KG1 (cell line): ENCODE data around the gene TRIM38.
"Not testable (repeated sequence)": the region's sequence is repeated elsewhere in the genome, so short reads cannot be mapped to it uniquely, and the experiment has no call there.

Source experiments
- DNase-seq: peaks from one replicate; lab custom pipeline; 2025; lab: John Stamatoyannopoulos, UW

The TRIM38 gene

GRCh38 chr6:25943887-25944286, 18.7 kb upstream of the TRIM38 start:
- no peak for DNase-seq

- no peak for DNase-seq
These were observed 17.7 kb upstream of the TRIM38 start for GRCh38 chr6:25944688-25945574.

DNA sequence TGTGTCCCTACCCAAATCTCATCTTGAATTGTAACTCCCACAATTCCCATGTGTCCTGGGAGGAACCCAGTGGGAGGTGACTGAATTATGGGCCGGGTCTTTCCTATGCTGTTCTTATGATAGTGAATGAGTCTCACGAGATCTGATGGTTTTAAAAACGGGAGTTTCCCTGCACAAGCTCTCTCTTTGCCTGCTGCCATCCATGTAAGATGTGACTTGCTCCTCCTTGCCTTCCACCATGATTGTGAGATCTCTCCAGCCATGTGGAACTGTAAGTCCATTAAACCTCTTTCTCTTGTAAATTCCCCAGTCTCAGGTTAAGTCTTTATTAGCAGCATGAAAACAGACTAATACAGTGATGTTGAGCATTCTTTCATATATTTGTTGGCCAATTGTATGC, 16.9 kb upstream of the TRIM38 start:
- DNase-seq = not testable (repeated sequence)

DNA sequence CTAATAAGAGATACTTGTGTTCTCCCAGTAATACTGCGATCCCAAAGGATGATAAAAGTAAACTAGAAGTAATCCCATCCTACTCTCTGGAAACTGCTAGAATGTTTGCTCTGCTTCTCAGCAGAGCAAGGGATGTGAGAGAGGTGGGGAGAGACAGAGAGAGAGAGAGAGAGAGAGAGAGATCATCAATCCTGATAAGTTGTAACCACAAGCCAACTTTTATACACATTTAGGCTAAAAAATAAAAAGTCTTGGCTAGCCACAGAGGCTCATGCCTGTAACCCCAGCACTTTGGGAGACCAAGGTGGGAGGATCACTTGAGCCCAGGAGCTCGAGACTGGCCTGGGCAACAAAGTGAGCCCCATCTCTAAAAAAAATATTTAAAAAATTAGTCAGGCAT, 16.0 kb upstream of the TRIM38 start:
- no peak for DNase-seq

DNA sequence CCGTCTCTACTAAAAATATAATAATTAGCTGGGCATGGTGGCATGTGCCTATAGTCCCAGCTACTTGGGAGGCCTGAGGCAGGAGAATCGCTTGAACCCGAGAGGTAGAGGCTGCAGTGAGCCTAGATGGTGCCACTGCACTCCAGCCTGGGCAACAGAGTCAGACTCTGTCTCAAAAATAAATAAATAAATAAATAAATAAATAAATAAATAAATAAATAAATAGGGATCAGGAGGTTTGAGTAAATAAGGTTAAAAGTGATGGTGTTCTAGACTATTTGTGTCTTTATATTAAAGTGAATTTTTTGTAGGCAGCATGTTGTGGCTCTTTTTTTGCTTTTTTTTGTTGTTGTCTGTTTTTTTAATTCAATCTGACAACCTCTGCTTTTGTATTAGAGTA, 15.1 kb upstream of the TRIM38 start:
- not testable (repeated sequence) for DNase-seq

GRCh38 chr6:25949695-25950094, 12.9 kb upstream of the TRIM38 start:
- no peak for DNase-seq

- no peak for DNase-seq
These were observed 12.3 kb upstream of the TRIM38 start for GRCh38 chr6:25950297-25950696.

- DNase-seq = no peak
These were observed 11.1 kb upstream of the TRIM38 start for GRCh38 chr6:25951296-25952032.

DNA sequence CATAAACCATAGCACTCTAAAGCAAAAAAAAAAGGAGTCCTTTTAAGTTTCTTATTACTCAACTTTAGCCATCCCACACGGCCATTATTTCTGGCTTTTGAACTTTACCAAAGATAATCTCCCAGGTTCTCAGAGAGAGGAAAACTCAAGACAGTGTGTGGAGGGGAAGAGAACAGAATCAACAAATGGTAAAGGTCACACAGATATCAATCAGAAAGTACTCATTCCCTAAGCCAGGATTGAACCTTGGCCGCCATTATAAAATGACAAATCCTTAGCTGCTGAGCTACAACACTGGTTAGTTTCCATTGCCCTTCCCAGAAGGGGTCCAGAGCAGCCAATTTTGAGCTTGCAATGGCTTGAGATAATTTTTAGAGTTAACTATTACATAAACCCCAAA, 10.1 kb upstream of the TRIM38 start:
- no peak for DNase-seq

DNA sequence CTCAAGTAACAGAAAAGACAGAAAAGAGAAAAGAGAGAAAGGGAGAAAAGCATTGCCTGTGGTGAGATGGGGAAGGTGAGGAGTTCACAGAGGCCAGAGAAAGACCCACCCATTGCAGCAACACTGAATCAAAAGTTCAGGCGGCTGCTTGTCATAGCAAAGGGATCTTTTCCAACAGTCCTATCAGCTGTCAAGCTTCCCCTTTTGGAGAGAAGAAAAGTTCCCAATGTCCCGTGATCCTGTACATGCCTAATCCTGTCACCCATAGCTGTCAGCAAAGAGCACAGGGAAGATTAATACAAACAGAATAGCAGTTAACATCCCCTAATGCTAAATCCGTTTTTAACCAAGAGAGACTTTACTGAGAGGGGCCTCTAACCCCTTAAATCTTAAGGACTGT, 8.9 kb upstream of the TRIM38 start:
- no peak for DNase-seq

DNA sequence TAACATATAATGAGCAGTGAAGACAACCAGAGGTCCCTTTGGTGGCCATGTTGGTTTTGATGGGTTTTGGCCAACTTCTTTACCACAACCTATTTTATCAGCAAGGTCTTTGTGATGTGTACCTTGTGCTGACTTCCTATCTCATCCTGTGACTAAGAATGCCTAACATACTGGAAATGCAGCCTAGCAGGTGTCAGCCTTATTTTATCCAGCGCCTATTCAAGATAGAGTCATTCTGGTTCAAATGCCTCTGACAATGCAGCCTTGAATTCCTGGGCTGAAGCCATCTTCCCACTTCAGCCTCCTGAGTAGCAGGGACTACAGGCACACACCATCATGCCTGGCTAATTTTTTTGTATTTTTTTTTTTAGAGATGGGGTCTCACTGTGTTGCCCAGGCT, 7.8 kb upstream of the TRIM38 start:
- no peak for DNase-seq

GRCh38 chr6:25956226-25956625, 6.4 kb upstream of the TRIM38 start:
- no peak for DNase-seq

GRCh38 chr6:25958700-25959162, 3.9 kb upstream of the TRIM38 start:
- DNase-seq = no peak

DNA sequence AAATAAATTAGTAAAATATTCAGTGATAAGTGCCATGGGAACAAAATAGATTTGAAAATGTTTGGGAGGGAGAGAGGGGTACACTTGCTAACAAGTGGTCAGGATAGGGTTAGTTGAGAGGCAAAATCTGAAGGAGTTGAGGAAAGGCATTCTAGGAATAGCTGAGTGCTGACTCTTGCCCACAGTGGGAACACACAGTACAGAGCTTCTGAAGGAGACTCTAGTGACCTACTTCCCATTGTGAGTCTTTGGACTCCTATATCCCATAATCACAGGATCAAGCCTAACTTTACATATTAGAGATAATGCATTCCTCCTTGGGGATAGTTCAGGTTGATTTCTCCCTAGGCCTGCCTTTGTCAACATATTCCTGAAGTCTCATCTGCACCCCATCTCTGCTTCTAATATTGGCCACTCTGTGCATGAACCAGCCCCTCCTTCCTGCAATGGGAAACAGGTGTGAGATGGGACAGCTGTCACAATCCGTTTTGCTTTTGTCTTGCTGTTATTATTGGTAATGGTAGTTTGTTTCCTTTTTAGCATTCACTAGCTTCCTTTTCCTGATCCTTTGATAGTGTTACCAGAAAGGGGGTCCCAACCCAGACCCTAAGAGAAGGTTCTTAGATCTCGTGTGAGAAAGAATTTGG, 2.6 kb upstream of the TRIM38 start:
- no peak for DNase-seq

DNA sequence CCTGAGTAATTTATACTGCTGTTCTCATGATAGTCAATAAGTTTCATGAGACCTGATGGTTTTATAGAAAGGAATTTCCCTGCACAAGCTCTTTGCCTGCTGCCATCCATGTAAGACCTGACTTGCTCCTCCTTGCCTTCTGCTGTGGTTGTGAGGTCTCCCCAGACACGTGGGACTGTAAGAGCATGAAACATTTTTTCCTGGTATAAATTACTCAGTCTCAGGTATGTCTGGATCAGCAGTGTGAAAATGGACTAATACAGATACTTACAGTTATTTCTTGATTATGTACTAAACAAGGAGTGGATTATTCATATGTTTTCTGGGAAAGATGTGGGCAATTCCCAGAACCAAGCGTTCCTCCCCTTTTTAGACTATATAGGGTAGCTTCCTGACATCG, 1.9 kb upstream of the TRIM38 start:
- DNase-seq = no peak

DNA sequence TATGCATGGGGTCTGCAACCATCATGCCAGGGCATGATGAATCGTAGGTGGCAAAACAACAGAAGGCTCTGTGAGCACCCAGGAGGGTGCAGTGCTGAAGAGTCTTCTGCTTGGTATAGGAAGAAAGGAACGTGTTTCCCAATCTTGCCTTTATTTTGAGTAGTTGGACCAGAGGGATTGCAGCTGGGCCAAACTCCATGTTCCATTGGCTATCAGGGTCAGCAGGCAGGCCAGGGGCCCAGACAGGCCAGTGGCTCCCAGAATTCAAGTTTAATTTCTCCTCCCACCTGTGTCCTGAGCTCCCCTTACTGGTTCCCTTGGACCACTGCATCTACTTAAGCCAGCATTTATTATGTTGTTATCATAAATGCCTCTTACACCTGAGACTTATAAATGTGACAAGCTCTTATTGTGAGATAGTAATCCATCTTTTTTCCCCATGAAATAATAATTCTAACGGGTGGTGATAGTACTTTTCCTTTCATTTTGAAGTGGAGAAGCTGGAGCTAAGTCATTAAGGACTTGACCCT, 918 bp upstream of the TRIM38 start:
- no peak for DNase-seq

- DNase-seq = no peak
These were observed 973 bp downstream of the TRIM38 start for GRCh38 chr6:25963426-25964123.

DNA sequence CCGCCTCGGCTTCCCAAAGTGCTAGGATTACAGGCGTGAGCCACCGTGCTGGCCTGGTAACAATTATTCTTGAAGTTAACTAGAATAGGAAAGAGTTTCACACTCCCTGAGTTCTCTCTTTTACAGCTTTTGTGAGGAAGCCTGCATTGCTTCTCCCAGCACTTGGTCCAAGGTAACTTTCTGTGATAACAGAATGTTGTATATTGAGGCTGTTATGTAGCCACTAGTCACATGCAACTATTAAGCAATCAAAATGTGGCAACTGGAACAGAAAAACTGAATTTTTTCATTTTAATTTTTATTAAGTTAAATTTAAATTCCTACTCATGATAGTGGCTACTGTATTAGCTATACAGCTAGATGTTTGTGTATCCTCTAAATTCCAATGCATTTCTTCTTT, 2.5 kb downstream of the TRIM38 start:
- no peak for DNase-seq

DNA sequence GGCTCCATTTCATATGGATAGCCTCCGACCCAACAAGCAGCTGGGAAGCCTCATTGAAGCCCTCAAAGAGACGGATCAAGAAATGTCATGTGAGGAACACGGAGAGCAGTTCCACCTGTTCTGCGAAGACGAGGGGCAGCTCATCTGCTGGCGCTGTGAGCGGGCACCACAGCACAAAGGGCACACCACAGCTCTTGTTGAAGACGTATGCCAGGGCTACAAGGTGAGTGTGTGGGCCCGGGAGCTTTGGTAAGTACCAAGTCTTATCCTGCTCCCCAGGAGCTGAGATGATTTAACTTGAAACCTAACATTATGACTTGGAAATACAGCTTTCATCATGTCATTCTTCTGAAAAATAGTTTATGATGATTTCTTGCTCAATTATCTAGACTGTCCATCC, 4.1 kb downstream of the TRIM38 start:
- no peak for DNase-seq

DNA sequence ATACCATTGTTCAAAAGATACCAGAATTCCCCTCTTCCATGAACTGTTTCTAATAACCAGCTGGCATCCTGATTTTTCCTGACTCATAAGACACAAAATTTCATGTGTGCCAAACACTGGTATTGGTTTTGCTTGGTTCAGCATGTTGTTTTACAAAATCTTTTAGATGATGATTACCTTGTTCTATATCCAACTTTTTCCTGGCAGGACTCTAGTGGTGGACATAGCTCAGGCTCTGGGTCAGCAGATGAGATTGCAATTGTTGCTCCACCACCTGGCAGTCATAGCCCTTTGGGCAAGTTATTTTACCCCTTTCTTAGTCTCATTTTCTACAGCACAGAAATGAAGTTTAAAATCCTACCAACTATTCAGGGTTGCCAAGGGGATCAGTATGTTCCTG, 6.2 kb downstream of the TRIM38 start:
- DNase-seq = no peak

DNA sequence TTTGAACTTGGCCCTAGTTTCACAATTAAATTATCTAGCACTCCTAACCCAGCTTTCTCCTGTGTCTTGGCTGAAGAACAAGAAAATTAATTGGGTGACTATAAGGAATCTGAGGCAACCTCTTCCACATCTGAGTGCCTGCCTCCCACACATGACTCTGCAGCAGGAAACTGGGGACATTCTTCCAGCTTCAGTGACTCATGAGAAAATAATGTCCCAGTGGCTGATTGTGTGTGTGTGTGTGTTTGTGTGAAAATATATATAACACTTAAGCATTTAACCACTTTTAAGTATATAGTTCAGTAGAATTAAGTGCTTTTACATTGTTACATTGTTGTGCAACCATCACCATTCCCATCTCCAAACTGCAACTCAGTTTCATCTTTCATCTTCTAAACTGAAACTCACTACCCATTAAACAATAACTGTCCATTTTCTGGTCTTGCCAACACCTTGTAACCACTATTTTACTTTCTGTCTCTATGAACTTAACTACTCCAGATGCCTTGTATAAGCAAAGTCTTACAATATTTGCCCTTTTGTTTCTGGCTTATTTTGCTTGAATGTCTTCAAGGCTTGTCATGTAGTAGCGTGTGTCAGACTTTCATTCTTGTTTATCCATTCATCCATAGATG, 8.7 kb downstream of the TRIM38 start:
- DNase-seq = no peak
